KOPT-K1 (cell line): ENCODE results near the gene FBXW5.

Experiments
- H3K27ac ChIP-seq: fragments of 200-600 bp; sonication (generic); 2 replicates; pipeline ENCODE4 v1.5.1; 2016; ENCODE audit warnings: antibody characterized with exemption, mild to moderate bottlenecking, low read depth, low read length; ENCODE audit not compliant: poor library complexity, severe bottlenecking
- H3K36me3 ChIP-seq: fragments of 200-600 bp; sonication (generic); 2 replicates; pipeline ENCODE4 v1.5.1; 2017; ENCODE audit warnings: antibody characterized with exemption, mild to moderate bottlenecking, low read length, moderate library complexity; ENCODE audit not compliant: insufficient read depth
- H3K9me3 ChIP-seq: fragments of 200-600 bp; sonication (generic); 2 replicates; pipeline ENCODE4 v1.5.1; 2017; ENCODE audit warnings: antibody characterized with exemption, low read length, mild to moderate bottlenecking; ENCODE audit not compliant: insufficient read depth, poor library complexity, severe bottlenecking

FBXW5 gene

GRCh38 chr9:136925414-136926153 lies 19.0 kb downstream of the FBXW5 start:
- H3K9me3 ChIP-seq, result no peaks in the 10 kb centered on the region
- no peak overlapping the region for H3K27ac ChIP-seq
- peaks cover 92% of the 10 kb centered on the region for H3K36me3 ChIP-seq

- Histone ChIP-seq H3K27ac (no peak overlapping the region), H3K9me3 (no peaks in the 10 kb centered on the region), H3K36me3 (peaks cover 91% of the 10 kb centered on the region)
Observed at GRCh38 chr9:136923881-136924280, 20.7 kb downstream of the FBXW5 start.

GRCh38 chr9:136922540-136922939 lies 22.0 kb downstream of the FBXW5 start:
- no peak overlapping the region for H3K27ac ChIP-seq
- peaks cover 81% of the 10 kb centered on the region for H3K36me3 ChIP-seq
- H3K9me3 ChIP-seq, result no peaks in the 10 kb centered on the region

GRCh38 chr9:136921718-136922117 lies 22.8 kb downstream of the FBXW5 start:
- Histone ChIP-seq H3K36me3 (peaks cover 81% of the 10 kb centered on the region), H3K27ac (no peak overlapping the region), H3K9me3 (no peaks in the 10 kb centered on the region)

- no peaks in the 10 kb centered on the region for H3K9me3 ChIP-seq
- no peak overlapping the region for H3K27ac ChIP-seq
- H3K36me3 ChIP-seq, result peaks cover 81% of the 10 kb centered on the region
Observed at GRCh38 chr9:136921307-136921706, 23.2 kb downstream of the FBXW5 start.

- Histone ChIP-seq H3K9me3 (no peaks in the 10 kb centered on the region), H3K27ac (no peak overlapping the region), H3K36me3 (peaks cover 81% of the 10 kb centered on the region)
Observed at GRCh38 chr9:136920734-136921231, 23.8 kb downstream of the FBXW5 start.

- Histone ChIP-seq H3K9me3 (no peaks in the 10 kb centered on the region), H3K36me3 (peaks cover 81% of the 10 kb centered on the region), H3K27ac (no peak overlapping the region)
Observed at GRCh38 chr9:136920069-136920468, 24.5 kb downstream of the FBXW5 start.

- peaks cover 84% of the 10 kb centered on the region for H3K36me3 ChIP-seq
- no peak overlapping the region for H3K27ac ChIP-seq
- H3K9me3 ChIP-seq, result no peaks in the 10 kb centered on the region
Observed at GRCh38 chr9:136917902-136918301, 26.6 kb downstream of the FBXW5 start.

- peaks cover 83% of the 10 kb centered on the region for H3K36me3 ChIP-seq
- no peaks in the 10 kb centered on the region for H3K9me3 ChIP-seq
- H3K27ac ChIP-seq, result no peak overlapping the region
Observed at GRCh38 chr9:136916330-136917184, 28.0 kb downstream of the FBXW5 start.

GRCh38 chr9:136915632-136916329 lies 28.8 kb downstream of the FBXW5 start:
- Histone ChIP-seq H3K27ac (no peak overlapping the region), H3K9me3 (no peaks in the 10 kb centered on the region), H3K36me3 (peaks cover 83% of the 10 kb centered on the region)

- Histone ChIP-seq H3K36me3 (peaks cover 86% of the 10 kb centered on the region), H3K27ac (no peak overlapping the region)
Observed at GRCh38 chr9:136913701-136914438, 30.7 kb downstream of the FBXW5 start.

GRCh38 chr9:136910901-136911245 lies 33.7 kb downstream of the FBXW5 start:
- peaks cover 90% of the 10 kb centered on the region for H3K36me3 ChIP-seq
- H3K27ac ChIP-seq, result no peak overlapping the region
- no peaks in the 10 kb centered on the region for H3K9me3 ChIP-seq

More at GRCh38 chr9:136913701-136914438, 30.7 kb downstream of the FBXW5 start:
- no peaks in the 10 kb centered on the region for H3K9me3 ChIP-seq

GRCh38 chr9:136910197-136910900 lies 34.2 kb downstream of the FBXW5 start:
- H3K27ac ChIP-seq, result no peak overlapping the region
- H3K36me3 ChIP-seq, result peaks cover 90% of the 10 kb centered on the region

More at GRCh38 chr9:136910197-136910900, 34.2 kb downstream of the FBXW5 start:
- no peaks in the 10 kb centered on the region for H3K9me3 ChIP-seq
